HCEC 1CT (cell line): ENCODE measurements around the gene CARF.
"Not testable (repeated sequence)": the region's sequence is repeated elsewhere in the genome, so short reads cannot be mapped to it uniquely, and the experiment has no call there.

Experiments
- DNase-seq: peaks from one replicate; pipeline ENCODE4 v3.0.0-alpha.2; 2017

CARF gene

DNA sequence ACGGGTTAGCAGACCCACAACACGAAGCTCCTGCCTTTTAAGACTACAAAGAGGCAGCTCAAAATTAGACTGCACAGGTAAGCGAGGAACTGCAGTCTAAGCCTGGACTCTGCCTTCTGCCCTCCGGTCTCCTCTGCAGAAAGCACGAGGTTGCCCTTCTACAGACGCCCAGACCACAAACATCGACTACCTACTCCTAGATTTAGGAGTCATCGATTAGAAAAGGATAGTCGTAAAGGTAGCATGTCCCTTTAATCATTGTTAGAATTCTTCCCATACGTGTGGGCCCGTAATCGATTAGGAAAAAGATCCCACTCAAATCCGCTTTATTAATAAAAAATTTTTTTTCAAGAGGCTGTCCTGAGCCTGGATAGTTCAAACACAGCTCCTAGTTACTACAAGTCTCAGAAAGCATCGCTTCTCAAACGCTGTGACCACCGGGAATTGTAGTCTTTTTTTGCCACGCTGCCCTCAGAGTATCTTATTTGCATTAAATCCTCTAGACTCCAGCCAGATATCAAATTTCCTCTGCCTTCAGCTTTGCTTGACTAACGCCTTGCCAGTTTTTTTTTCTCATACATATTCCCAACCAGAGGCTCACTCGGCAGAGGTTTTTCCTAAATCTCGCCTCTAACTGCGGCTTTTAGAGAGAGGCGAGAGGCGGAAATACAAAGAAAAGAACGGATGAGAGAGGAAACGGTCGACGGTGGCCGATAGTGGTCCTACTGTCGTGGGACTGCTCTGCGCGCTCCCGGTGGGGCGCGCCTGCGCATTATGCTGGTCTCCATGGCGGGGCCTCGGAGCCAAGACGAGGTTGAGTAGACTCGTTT is at the start of gene CARF, which contains the start of gene WDR12:
Gene CARF, plus strand, starts transcription at position 764 of the 830 bp plus-strand sequence. CDS start 29,628 bp downstream, outside the sequence.
Gene WDR12, minus strand, starts transcription at position 162 of the 830 bp plus-strand sequence. CDS start 197 bp downstream, outside the sequence.
- DNase-seq, result peak; percentile 96

DNA sequence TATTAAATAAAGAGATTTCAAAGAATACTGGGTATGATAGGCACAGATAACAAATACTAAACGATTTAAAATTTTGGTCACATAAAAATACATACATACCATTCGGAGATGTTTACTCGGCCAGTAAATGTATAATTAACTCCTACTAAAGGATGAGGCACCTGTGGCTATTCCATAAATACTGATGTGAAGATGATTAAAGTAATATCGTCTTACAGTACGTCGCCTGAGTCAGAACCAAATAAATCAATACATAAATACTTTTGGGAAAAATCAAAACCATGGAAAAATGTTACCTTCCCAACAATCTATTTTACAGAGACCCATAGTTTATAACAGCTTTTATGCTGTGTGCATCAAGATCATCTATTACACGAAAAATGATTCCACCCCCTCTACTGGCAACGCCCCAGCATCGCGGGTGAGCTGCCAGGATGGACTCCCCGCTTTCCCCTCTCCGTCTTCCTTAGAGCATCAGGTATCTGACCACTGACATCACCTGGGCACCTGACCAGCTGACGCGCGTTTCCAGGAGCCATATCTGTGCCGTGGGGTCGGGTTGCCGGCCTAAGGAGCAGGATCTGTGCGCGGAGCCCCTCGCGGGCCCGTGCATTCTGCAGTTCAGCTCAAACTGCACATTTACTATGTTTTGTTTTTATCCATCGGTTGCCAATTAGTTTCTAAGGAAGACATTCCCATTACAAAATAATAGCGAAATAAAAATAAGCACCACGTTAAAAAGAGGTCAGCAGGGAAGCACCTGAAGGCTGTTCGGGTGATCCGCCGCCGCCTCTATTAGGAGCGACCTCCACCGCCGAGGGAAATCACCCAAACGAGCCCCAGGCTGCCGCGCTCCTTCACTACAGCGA is 41.4 kb upstream of the CARF start:
- DNase-seq, result peak; percentile 66

DNA sequence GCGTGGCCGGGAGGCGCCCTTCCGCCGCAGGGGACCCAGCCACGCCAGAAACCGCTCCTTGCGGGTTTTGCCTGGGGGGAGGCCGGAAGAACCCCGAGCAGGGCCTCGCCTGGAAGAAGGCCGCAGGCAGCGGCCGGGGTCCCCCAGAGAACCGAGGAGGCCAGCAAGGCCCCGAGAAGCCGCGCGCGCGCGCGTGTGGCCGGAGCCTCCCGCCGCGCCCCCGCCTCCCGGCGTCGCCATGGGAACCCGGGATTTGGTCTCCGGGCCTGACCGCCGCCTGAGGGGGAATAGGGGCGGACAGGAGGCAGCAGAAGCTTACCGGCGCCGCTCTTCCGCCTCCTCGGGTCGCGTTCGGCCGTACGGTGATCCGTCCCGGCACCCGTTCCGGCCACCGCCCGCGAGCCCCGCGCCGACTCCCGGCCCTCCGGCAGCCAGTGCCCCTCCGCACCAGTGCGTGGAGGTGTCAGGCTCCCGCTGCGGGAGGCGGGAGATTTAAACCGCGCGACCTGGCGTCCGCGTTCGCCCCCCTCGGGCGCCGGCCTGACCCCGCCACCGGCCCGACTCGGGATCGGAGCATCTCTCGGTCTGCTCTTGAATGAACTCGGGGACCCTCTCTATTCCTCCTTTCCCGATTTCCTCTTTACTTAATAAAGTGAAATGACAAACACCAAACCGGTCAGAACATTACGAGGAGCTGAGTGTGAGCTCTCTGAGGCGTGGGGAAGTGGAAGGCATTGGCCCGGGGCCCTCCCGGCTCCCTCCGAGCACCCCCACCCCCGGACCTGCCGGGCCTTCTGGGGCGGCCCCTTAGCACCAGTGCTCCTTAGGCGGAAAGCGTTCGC is 40.6 kb upstream of the CARF start, which contains the start of gene ICA1L:
Gene ICA1L, minus strand, starts transcription at position 467 of the 842 bp plus-strand sequence. CDS start 42,757 bp downstream, outside the sequence.
- DNase-seq, result peak; percentile 47

DNA sequence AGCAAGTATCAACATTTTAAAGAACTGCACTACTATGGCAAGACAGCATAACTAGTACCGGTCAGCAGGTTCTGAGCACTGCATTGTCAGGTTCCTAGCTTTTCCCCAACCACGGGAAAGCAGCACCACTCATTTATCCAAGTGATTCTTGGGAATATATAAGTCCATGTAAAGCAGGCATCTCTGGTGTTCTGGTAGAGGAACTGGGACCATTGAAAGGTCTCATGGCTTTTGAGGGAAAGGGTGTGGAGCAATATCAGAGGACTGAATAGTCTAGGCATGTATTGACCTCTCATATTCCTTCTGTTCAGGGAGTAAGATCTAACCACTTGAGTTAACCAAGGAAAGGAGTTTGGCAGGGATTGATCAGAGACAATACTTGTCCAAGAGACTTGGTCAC is 34.4 kb upstream of the CARF start:
- no peak for DNase-seq

- no peak for DNase-seq
These were observed 30.5 kb upstream of the CARF start for GRCh38 chr2:202881570-202881969.

DNA sequence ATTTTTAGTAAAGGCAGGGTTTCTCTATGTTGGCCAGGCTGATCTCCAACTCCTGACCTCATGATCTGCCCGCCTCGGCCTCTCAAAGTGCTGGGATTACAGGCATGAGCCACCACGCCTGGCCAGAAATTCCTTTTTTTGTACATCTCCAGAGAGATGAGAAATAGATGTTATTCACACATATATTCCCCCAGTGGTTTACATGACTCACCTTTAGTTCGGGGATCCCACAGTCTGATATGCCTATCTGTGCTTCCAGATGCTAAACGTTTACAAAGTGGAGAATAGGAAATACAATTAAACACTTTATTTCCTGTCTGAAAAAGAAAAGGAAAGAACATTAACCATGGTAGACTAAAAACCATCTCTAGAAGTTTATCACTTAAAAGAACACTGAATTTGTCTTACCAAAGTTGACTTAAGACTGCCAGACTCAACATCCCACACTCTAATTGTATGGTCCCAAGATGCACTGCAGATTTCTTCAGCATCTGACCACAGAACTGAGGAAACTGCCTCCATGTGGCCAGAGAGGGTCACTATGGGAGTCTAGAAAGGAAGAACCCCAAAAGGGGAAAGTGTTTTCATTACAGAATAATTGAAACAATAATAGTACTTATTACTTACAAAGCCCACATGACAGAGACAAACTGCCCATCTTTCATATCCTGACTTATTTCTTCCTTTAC is 27.9 kb upstream of the CARF start:
- DNase-seq, result peak; percentile 74

DNA sequence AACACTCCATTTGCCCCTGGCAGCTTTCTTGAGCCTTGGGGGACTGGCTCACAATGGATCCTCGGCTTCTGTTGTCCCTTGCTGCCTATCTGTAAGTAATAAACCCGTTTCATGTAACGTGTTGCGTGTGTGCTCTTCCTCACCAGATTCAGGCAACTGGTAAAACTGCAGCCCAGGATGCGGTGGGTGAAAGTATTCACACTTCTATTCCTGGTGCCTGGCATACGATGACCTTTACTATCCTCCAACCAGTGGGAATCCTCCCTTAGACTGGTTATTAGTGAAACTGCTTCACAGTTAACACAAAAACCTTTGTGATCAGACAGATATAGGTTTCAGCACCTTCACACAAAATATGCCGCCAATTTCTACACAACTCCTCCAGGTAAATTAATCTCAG is 26.9 kb upstream of the CARF start:
- no peak for DNase-seq

GRCh38 chr2:202905507-202905906 is 6.6 kb upstream of the CARF start:
- DNase-seq, result not testable (repeated sequence)

DNA sequence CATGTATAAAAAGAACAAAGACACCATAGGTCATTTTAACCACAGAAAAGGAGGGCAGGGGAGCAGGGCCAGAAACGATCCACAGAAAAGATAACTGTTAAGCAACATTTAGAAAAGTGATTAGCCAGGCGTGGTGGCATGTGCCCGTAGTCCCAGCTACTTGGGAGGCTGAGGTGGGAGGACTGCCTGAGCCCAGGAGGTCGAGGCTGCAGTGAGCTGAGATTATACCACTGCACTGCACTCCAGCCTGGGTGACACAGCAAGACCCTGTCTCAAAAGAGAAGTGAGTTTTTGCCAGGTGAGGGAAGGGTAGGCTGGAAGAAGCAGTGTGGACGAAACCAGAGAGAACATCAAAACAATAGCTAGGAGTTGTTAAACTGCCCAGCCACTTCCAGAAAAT is 3.9 kb upstream of the CARF start:
- DNase-seq, result no peak

GRCh38 chr2:202909394-202910192 is 2.5 kb upstream of the CARF start:
- DNase-seq, result no peak

DNA sequence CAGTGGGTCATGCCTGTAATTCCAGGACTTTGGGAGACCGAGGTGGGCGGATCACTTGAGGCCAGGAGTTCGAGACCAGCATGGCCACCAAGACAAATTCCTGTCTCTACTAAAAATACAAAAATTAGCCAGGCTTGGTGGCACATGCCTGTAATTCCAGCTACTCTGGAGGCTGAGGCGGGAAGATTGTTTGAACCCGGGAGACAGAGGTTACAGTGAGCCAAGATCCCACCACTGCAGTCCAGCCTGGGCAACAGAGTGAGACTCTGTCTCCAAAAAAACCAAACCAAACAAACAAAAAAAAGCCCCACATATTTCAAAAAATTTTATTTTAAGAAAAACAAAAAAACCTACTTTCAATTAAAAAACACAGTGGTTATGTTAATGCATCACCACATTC is 1.8 kb upstream of the CARF start:
- DNase-seq, result not testable (repeated sequence)

- no peak for DNase-seq
These were observed 1.4 kb upstream of the CARF start for GRCh38 chr2:202910698-202911097.

DNA sequence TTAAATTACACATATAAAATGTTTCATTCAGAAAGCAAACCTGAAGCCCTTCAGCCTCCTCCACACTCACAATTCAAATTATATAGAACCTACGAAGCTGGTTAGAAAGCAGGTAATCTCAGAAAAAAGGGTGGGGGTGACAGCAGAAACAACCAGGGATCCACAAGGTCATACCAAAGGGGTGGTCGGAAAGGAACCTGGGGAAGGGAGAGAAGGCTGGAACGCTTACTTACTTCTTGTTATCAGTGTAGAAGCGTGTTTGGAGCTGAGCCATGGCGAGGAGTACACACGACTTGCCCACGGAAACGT is 918 bp upstream of the CARF start:
- DNase-seq, result no peak

- not testable (repeated sequence) for DNase-seq
These were observed 497 bp downstream of the CARF start for GRCh38 chr2:202912342-202913201.

GRCh38 chr2:202918860-202919259 is 6.8 kb downstream of the CARF start:
- no peak for DNase-seq

GRCh38 chr2:202932425-202933138 is 20.5 kb downstream of the CARF start:
- DNase-seq, result peak; percentile 23

GRCh38 chr2:202933139-202933510 is 21.1 kb downstream of the CARF start:
- DNase-seq, result no peak

GRCh38 chr2:202933958-202934357 is 21.9 kb downstream of the CARF start:
- no peak for DNase-seq

GRCh38 chr2:202934456-202934855 is 22.4 kb downstream of the CARF start:
- no peak for DNase-seq

- DNase-seq, result no peak
These were observed 26.9 kb downstream of the CARF start for GRCh38 chr2:202938960-202939359.
